ENCODE data around the gene TRABD.
"Not testable (repeated sequence)": the region's sequence is repeated elsewhere in the genome, so short reads cannot be mapped to it uniquely, and the experiment has no call there.

TRABD gene

GRCh38 chr22:50185375-50186087, at the start of gene TRABD:
TRABD (plus strand) TSS chr22:50185913; CDS start chr22:50193061, 7,148 bp downstream.
- DNase-seq (ENCODE audit: low read depth): no peak

DNA sequence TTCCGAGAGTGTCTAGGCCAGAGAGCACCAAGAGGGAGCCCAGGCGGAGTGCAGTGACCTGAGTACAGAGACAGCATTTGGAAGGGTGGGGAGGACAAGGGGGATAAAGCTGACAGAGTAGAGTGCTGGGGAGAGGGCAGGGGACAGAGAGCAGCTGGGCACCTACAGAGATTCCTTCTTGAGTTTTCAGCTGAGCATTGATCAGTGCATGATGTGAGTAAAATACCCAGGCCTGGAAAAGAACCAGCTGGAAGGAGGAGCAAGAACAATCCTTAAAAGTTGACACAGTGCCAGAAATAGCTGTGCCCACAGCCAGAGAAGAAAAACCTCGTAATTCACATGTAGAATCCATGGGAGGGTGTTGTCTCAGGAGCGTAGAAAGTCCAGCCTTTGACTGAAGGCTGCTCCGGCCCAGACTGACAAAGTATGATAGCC, 49.1 kb upstream of the TRABD start:
- no peak for DNase-seq (ENCODE audit: low read depth)

- not testable (repeated sequence) for DNase-seq (ENCODE audit: low read depth)
Measured at GRCh38 chr22:50137277-50137676, 48.4 kb upstream of the TRABD start.

- no peak for DNase-seq (ENCODE audit: low read depth)
Measured at GRCh38 chr22:50138041-50138440, 47.7 kb upstream of the TRABD start.

DNA sequence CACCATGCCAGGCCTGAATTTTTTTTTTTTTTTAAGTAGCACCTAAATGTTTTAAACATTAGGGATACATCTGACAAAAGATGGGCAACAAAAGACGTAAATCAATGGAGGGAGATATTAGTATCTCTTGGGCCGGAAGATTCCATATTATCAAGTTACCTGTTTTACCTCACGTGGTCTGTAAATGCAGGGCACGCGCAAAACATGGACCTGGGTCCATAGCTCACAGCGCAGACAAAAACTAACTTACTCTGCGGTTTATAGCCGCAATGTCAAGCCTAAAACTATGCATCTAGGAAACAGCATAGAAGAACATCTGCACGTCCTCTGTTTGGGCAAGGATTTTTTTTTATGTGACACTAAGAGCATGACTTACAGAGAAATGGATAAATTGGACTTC, 46.7 kb upstream of the TRABD start:
- DNase-seq (ENCODE audit: low read depth): no peak

- no peak for DNase-seq (ENCODE audit: low read depth)
Measured at GRCh38 chr22:50139843-50140415, 45.8 kb upstream of the TRABD start.

GRCh38 chr22:50140615-50141014, 45.1 kb upstream of the TRABD start:
- DNase-seq (ENCODE audit: low read depth): no peak

DNA sequence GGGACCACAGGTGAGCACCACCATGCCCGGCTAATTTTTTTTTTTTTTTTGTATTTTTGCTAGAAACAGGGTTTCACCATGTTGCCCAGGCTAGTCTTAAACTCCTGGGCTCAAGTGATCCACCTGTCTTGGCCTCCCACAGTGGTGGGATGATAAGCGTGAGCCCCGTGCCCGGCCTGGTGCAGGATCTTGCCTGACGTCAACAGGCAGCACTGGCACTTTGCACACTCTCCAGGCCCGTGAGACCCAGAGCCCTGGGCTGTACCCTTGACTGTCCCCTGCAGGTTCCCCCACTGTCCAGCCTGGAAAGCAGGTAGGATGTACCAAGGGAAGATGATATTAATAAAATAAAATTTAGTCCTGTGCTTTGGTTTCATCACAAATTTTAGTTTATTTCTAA, 44.3 kb upstream of the TRABD start:
- no peak for DNase-seq (ENCODE audit: low read depth)

- no peak for DNase-seq (ENCODE audit: low read depth)
Measured at GRCh38 chr22:50141891-50142363, 43.8 kb upstream of the TRABD start.

DNA sequence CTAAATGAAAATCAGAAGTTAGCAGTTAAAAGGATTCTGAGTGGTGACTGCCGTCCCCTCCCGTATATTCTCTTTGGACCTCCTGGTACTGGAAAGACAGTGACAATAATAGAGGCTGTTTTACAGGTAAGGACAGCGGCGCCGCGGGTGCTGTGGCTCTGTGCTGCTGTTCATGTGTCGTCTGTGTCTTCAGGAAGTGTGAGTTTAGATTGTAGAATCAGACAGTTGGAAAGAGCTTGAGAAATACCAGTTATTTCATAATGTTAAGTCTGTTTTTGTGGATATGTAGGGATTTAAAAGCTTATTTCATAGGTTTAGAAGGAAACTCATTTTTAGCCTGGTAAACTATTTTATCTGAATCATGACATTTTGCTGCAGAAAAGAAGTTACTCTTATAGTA, 42.6 kb upstream of the TRABD start:
- DNase-seq (ENCODE audit: low read depth): no peak

DNA sequence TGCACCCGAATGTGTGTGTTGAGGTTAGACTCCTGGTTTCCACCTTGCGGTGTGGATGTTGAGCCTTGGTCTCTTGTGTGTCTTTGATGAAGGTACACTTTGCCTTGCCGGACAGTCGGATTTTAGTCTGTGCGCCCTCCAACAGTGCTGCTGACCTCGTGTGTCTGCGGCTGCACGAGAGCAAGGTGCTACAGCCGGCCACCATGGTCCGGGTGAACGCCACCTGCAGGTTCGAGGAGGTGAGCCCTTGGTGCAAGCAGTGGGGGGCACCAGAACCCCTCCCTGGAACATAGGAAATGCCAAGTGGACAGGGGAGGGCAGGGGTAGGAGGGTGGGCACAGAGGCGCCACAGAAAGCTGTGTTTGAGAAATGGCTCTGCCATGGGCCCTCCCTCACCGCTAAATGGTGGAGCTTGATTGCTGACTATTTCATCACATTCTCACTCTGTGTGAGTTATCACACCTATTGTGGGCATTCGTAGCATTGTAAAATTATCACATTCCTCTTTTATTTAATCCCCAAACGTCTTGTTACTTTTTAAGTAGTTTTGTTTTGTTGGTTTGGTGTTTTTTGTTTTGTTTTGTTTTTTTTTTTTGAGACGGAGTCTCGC, 41.6 kb upstream of the TRABD start:
- no peak for DNase-seq (ENCODE audit: low read depth)

GRCh38 chr22:50145721-50146438, 39.8 kb upstream of the TRABD start:
- no peak for DNase-seq (ENCODE audit: low read depth)

DNA sequence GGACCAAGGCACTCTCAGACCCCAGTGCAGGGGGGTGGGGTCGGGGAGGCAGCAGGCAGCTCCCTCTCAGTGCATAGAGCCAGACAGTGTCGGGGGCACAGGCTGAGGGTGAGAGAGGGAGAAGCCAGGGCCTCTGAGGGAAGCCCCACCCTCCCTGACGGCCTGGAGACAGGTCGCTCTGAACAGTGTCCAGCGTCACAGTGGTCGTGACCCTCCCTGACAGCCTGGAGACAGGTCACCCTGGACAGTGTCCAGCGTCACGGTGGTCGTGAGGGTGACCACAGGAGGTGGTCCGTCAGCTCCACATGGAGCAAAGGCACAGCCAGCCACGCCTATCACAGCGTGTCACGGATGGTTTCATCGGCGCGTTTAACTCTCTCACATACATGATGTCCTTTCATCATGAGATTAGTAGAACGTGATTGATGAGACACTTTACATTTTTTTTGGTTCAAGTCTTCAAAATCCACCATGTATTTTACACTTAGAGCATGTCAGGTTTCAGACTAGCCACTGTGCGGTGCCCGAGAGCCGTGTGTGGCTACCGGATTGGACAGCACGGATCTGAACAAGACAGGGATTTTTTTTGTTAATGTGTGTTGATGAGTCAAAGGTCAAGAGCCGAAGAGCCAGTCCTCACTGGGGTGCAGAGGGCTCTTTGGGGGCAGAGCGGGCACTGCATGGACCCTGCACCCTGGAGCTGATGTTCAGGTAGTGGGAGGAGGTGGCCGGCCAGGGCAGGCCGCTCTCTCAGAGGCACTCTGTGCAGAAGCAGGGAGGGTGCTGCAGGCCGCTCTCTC, 39.1 kb upstream of the TRABD start:
- no peak for DNase-seq (ENCODE audit: low read depth)

- not testable (repeated sequence) for DNase-seq (ENCODE audit: low read depth)
Measured at GRCh38 chr22:50147258-50148165, 38.2 kb upstream of the TRABD start.

DNA sequence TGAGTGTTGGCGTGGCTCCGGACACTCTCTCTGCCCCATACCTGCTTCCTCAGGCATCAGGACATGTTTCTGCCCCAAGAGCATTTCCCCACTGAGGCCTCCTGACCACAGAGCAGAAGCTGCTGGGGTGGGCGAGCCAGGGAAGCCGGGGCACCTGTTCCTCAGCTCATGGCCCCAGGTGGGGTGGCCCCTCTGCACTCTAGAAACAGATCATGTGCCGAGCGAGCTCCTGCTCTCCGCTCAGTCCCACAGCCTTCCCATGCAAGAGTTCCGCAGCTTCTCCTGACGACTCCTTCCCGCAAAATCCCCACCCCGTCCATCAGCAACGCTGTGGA, 37.6 kb upstream of the TRABD start:
- DNase-seq (ENCODE audit: low read depth): no peak

- peak; percentile 57 for DNase-seq (ENCODE audit: low read depth)
Measured at GRCh38 chr22:50148991-50149721, 36.6 kb upstream of the TRABD start.

DNA sequence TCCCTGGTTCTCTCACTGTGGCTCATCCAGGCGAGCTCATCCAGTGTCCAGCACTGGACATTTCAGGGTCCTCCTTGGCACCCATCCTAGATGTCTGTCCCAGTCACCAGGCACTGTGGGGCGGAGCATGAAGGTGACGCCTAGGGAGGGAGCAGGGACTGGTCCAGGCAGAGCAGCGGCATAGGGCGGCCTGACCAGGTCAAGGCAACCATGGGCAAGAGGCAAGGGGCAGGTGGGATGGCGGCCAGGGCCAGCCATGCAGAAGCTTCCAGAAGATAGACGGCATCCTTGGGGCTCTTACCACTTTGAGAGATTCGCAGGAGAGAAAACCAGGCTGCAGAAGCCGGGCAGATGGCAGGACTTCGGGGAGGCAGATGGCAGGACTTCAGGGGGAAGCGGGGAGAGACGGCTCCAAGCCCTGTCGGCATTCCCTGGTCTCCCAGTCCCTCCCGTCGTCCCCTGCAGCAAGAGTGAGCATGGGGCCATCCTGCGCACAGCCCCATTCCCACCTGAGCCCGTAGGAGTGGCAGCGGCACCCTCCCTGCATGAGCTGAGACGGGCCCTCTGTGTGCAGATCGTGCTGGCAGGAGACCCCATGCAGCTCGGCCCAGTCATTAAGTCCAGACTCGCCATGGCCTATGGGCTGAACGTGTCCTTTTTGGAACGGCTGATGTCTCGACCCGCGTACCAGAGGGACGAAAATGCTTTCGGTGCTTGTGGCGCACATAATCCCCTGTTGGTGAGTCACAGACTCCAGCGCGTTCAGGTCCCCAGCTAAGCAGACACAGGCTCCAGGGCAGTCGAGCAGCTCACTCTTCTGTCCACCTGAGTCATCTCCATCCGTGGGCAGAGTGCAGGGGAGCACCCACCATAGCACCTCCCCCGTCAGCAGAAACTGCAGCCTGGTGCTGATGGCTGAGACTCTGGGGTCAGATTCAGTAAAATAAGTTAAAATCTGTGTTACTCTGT, 35.3 kb upstream of the TRABD start:
- DNase-seq (ENCODE audit: low read depth): no peak

DNA sequence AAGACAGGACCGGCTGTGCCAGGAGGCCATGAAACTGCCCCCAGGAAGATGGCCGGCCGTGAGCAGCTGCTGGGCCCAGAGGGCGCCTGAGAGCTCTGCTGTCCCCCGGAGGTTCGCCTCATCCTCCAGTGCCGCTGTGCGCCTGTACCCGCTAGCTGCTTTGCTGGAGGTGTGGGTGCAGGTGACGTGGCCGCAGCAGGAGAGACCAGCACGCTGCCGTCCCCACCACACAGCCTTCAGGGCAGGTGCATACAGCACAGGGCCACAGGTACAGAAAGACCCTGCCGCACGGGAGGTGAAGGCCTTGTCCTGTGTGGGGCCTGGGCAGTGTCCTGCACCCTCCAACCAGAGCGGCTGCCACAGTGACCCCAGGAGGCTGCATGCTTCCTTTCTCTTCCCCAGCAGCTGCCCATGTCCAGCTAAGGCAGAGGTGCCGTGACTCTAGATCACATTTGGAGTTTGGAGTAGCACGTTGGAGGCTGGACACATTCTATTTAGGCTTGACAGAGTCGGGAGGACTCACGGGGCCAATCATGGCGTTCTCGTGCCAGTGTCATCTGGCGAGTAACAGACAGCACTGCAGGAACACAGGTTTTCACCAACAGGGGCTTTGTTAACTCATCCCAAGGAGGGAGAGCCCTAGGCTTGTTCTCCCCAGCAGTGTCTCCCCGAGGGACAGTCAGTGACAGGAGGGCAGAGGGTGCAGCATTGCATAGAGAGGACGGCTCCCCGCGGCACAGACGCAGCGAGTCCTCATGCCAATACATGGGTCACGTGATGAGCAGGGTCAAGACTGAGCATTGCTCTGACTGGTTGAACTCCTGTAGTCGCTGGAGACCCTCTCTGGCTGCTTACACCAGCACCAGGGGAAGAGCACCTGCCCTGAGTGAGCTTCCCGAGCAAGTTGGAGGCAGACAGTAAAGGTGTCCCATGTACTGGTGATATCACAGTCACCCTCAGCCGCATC, 33.9 kb upstream of the TRABD start:
- no peak for DNase-seq (ENCODE audit: low read depth)

Data from CMK (cell line).